Effector memory CD8-positive, alpha-beta T cell (primary cell): ENCODE data around the gene CFAP20DC.
"Not testable (repeated sequence)": the region's sequence is repeated elsewhere in the genome, so short reads cannot be mapped to it uniquely, and the experiment has no call there.

Source experiments
- ATAC-seq: fragments of 150-1000 bp; cut with Tn5 transposase; replicated peaks from 2 replicates; pipeline ENCODE4 v1.10.0; 2021; ENCODE audit warnings: mild to moderate bottlenecking, moderate library complexity
- DNase-seq, 3 experiments: peaks; one replicate each; pipeline ENCODE4 v3.0.0; 2021
- H3K27ac Mint-ChIP-seq, 2 donors: one replicate each; pipeline ENCODE4 v1.8.0; 2022; ENCODE audit warnings: mild to moderate bottlenecking in 2 of 2, mixed read lengths in 2 of 2, moderate library complexity in 2 of 2
- H3K27me3 Mint-ChIP-seq, 2 donors: one replicate each; pipeline ENCODE4 v1.8.0; 2022; ENCODE audit warnings: mixed read lengths in 2 of 2
- H3K36me3 Mint-ChIP-seq: one replicate; pipeline ENCODE4 v1.8.0; 2022; ENCODE audit warnings: mild to moderate bottlenecking, moderate library complexity, mixed read lengths; ENCODE audit not compliant: insufficient read depth
- H3K4me1 Mint-ChIP-seq, 2 donors: one replicate each; pipeline ENCODE4 v1.8.0; 2022; ENCODE audit warnings: low read depth in 2 of 2, mixed read lengths in 2 of 2
- H3K4me3 Mint-ChIP-seq, 2 donors: one replicate each; pipeline ENCODE4 v1.8.0; 2022; ENCODE audit warnings: mild to moderate bottlenecking in 2 of 2, mixed read lengths in 2 of 2, moderate library complexity in 2 of 2
- H3K9me3 Mint-ChIP-seq, 2 donors: one replicate each; pipeline ENCODE4 v1.8.0; 2022; ENCODE audit warnings: mixed read lengths in 2 of 2

The CFAP20DC gene

DNA sequence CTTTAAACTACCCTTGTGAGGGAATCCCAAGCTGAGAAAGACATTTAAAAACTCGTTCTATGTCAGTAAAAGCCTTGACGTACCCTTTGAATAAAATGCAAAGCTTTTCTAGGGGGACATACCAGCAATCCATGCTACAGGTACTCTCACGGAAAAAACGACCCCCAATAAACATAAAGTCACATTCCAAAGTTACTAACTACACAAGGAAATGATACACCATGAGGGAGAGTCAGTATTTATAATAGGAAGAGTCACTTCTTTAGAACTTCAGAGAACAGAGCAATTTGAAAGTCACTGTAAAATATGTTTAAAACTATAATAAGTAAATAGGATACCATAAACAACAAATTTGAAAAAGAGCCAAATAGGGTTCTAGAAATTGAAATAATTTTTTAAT is 63.2 kb downstream of the CFAP20DC start:
- Mint-ChIP-seq H3K4me3 (no peak overlapping the region), H3K4me1 (no peaks in the 10 kb centered on the region), H3K9me3 (no peaks in the 10 kb centered on the region), H3K27me3 (no peaks in the 10 kb centered on the region), H3K27ac (no peak overlapping the region), H3K36me3 (no peaks in the 10 kb centered on the region)
- ATAC-seq (no peak), DNase-seq (no peak)

DNA sequence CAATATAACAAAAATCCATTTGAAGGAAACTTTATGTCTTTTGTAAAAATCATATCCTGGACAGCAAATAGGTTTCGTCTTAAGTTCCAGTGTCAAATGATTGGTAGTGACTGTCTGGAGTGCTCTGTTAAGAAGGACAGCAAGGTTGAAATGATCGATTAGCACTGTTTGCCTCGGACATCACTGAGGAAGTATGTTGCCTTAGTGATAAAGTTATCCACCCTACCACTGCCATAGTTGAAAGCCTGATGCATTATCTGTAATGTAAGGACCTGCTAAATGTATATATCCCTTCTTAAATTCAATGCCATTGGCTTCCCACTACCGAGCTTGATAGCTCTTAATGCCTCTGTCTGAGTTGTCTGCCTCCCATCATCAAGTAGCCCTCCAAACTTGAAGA is 70.0 kb downstream of the CFAP20DC start:
- Mint-ChIP-seq H3K36me3 (no peaks in the 10 kb centered on the region), H3K9me3 (no peaks in the 10 kb centered on the region), H3K27ac (no peak overlapping the region), H3K4me3 (no peak overlapping the region), H3K4me1 (no peaks in the 10 kb centered on the region), H3K27me3 (peaks cover 0 to 7% of the 10 kb centered on the region in 2 donors)
- ATAC-seq (no peak), DNase-seq (no peak)

GRCh38 chr3:58973796-58974195 is 76.0 kb downstream of the CFAP20DC start:
- H3K9me3 Mint-ChIP-seq = no peaks in the 10 kb centered on the region
- ATAC-seq = no peak
- H3K27ac Mint-ChIP-seq = no peak overlapping the region
- H3K4me3 Mint-ChIP-seq = no peak overlapping the region
- H3K36me3 Mint-ChIP-seq = no peaks in the 10 kb centered on the region
- no peaks in the 10 kb centered on the region for H3K4me1 Mint-ChIP-seq
- no peak for DNase-seq
- peaks cover 5 to 7% of the 10 kb centered on the region in 2 donors for H3K27me3 Mint-ChIP-seq

DNA sequence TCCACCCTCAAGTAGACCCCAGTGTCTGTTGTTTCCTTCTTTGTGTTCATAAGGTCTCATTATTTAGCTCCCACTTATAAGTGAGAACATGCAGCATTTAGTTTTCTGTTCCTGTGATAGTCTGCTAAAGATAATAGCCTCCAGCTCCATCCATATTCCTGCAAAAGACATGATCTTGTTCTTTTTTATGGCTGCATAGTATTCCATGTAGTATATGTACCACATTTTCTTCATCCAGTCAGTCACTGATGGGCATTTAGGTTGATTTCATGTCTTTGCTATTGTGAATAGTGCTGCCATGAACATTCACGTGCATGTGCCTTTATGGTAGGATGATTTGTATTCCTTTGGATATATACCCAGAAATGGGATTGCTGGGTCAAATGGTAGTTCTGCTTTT is 82.0 kb downstream of the CFAP20DC start:
- H3K4me3 Mint-ChIP-seq, H3K9me3 Mint-ChIP-seq, H3K27ac Mint-ChIP-seq, DNase-seq, ATAC-seq, H3K4me1 Mint-ChIP-seq, H3K27me3 Mint-ChIP-seq, H3K36me3 Mint-ChIP-seq: not testable (repeated sequence)

DNA sequence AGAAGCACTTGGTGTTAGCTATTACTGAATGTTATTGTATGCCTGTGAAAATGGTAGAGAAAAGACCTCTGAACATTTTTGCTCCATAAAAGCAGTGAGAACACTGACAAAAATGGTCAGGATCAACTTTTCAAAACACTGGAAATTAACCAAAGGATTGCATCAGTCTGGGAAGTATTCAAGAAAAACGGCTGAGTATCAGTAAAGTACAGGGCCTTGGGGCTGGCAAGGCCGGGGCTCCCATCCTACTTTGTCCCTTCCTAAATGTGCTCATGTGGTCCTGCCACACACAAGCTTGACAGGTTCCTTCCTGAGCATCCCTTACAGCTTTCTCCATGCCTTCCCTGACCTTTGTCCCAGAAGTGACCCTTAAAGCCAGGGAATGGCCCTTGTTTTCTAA is 84.0 kb downstream of the CFAP20DC start:
- ATAC-seq (no peak), DNase-seq (no peak)
- H3K36me3 Mint-ChIP-seq = no peaks in the 10 kb centered on the region
- H3K27ac Mint-ChIP-seq = no peak overlapping the region
- H3K4me1 Mint-ChIP-seq = no peaks in the 10 kb centered on the region
- no peaks in the 10 kb centered on the region for H3K27me3 Mint-ChIP-seq
- H3K4me3 Mint-ChIP-seq = no peak overlapping the region
- H3K9me3 Mint-ChIP-seq = no peaks in the 10 kb centered on the region

DNA sequence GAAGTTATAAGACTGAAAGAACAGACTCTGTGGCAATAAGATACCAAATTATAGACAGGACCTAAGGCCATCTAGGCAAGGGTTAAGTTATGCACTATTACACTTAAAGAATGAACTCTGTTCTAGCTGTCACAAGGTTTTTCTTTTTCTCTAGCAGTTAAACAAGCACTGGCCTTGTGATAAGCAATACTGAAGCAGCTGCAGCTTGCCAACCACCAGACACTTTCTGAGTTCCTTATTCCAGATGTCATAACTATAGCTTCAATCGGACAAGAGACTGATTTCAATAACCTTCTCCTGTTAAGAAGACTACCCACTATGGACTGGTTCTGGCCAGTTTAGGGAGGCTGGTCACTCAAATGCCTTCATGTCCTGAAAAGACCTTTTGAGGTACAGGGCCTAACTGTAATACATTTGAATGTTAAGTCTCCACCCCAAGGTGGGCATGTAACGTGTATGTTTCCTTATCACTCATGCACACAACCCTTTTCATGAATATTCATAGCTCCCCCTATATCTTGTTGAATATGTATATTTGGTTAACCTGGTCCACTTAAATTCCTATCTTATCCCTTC is 85.8 kb downstream of the CFAP20DC start:
- no peak for ATAC-seq
- Mint-ChIP-seq H3K4me3 (no peak overlapping the region), H3K9me3 (no peaks in the 10 kb centered on the region), H3K4me1 (no peaks in the 10 kb centered on the region), H3K27ac (no peak overlapping the region), H3K27me3 (no peaks in the 10 kb centered on the region), H3K36me3 (no peaks in the 10 kb centered on the region)
- DNase-seq = no peak

GRCh38 chr3:58962816-58963215 is 87.0 kb downstream of the CFAP20DC start:
- Mint-ChIP-seq H3K36me3 (no peaks in the 10 kb centered on the region), H3K9me3 (no peaks in the 10 kb centered on the region), H3K4me3 (no peak overlapping the region), H3K27ac (no peak overlapping the region), H3K4me1 (no peaks in the 10 kb centered on the region), H3K27me3 (no peaks in the 10 kb centered on the region)
- no peak for DNase-seq
- ATAC-seq = no peak

DNA sequence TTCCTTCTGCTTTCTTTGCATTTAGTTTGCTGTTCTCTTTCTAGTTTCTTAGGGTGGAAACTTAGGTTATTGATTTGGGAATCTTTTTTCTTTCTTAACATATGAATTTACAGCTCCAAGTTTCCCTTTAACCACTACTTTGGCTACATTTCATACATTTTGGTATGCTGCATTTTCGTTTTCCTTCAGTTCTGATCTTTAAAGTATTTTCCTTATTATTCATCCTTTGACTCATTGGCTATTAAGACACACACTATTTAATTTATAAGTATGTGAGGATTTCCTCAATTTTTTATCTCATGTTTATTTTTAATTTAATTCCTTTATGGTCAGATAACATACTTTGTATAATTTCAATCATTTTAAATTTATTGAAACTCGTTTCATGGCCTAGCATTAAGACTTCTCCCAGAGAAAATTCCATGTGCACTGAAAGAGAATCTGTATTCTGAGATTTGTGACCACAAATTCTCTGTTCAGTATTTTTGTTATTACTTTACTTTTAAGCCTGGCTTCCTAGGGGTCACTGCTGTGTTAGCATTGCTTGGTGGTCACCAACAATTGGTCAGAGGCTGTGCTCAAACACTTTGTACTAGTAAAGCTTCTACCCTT is 87.7 kb downstream of the CFAP20DC start:
- Mint-ChIP-seq H3K36me3 (no peaks in the 10 kb centered on the region), H3K27me3 (no peaks in the 10 kb centered on the region), H3K9me3 (no peaks in the 10 kb centered on the region), H3K4me1 (no peaks in the 10 kb centered on the region), H3K4me3 (no peak overlapping the region), H3K27ac (no peak overlapping the region)
- DNase-seq (no peak), ATAC-seq (no peak)

DNA sequence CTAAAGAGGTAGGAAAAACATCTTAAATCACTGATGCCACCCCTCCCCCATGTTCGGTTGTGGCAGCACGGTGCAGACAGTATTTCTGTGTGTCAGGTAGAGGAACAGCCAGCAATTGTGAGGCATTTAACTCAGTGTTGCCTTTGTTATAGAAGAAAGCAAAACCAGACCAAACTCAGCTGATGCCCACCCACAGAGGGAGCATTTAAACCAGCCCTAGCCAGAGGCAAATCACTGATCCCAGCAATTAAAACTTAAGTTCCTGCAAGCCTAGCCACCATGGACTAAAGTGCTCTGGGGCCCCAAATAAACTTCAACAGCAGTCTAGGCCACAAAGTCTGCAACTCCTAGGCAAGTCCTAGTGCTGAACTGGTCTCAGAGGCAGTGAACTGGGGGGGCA is 94.5 kb downstream of the CFAP20DC start:
- H3K36me3 Mint-ChIP-seq = no peaks in the 10 kb centered on the region
- no peak for DNase-seq
- H3K27me3 Mint-ChIP-seq = no peaks in the 10 kb centered on the region
- no peak overlapping the region for H3K4me3 Mint-ChIP-seq
- no peaks in the 10 kb centered on the region for H3K4me1 Mint-ChIP-seq
- no peak overlapping the region for H3K27ac Mint-ChIP-seq
- H3K9me3 Mint-ChIP-seq = peaks cover 0 to 2% of the 10 kb centered on the region in 2 donors
- no peak for ATAC-seq

DNA sequence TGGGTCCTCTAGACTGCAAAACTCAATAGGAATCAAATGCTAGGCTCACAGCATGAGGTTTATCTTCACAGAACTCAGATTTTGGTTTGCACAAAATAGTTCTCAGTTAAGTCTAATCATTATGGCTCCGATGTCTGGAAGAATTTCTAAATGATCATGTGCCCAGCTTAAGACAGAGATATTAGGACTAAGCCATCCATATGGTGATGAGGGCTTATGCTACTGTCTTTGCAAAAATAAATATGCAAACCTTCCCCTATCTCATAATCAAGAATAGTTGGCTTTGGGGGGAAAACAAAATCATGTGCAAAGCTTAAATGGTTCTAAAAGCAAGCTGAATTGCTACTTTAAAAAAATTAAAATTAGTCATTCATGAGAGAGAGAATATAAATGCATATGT is 96.5 kb downstream of the CFAP20DC start:
- Mint-ChIP-seq H3K4me1 (no peaks in the 10 kb centered on the region), H3K36me3 (no peaks in the 10 kb centered on the region), H3K27ac (no peak overlapping the region), H3K4me3 (no peak overlapping the region), H3K9me3 (peaks cover 0 to 2% of the 10 kb centered on the region in 2 donors), H3K27me3 (no peaks in the 10 kb centered on the region)
- ATAC-seq = no peak
- DNase-seq = no peak

GRCh38 chr3:58952128-58952917 is 97.5 kb downstream of the CFAP20DC start:
- no peak overlapping the region for H3K4me3 Mint-ChIP-seq

GRCh38 chr3:58948018-58948417 is 101.8 kb downstream of the CFAP20DC start:
- Mint-ChIP-seq H3K9me3 (no peaks in the 10 kb centered on the region), H3K4me3 (no peak overlapping the region), H3K27ac (no peak overlapping the region), H3K36me3 (no peaks in the 10 kb centered on the region), H3K27me3 (no peaks in the 10 kb centered on the region), H3K4me1 (no peaks in the 10 kb centered on the region)
- ATAC-seq = no peak
- no peak for DNase-seq

More at GRCh38 chr3:58952128-58952917, 97.5 kb downstream of the CFAP20DC start:
- no peak for DNase-seq
- peaks cover 0 to 2% of the 10 kb centered on the region in 2 donors for H3K9me3 Mint-ChIP-seq
- H3K27me3 Mint-ChIP-seq = no peaks in the 10 kb centered on the region
- no peak overlapping the region for H3K27ac Mint-ChIP-seq
- no peaks in the 10 kb centered on the region for H3K36me3 Mint-ChIP-seq
- H3K4me1 Mint-ChIP-seq = no peaks in the 10 kb centered on the region
- ATAC-seq = no peak

GRCh38 chr3:58946875-58947274 is 103.0 kb downstream of the CFAP20DC start:
- DNase-seq (no peak), ATAC-seq (no peak)
- H3K36me3 Mint-ChIP-seq = no peaks in the 10 kb centered on the region
- H3K4me1 Mint-ChIP-seq = no peaks in the 10 kb centered on the region
- H3K9me3 Mint-ChIP-seq = no peaks in the 10 kb centered on the region
- H3K27ac Mint-ChIP-seq = no peak overlapping the region
- no peaks in the 10 kb centered on the region for H3K27me3 Mint-ChIP-seq
- no peak overlapping the region for H3K4me3 Mint-ChIP-seq

- H3K4me1 Mint-ChIP-seq = no peaks in the 10 kb centered on the region
- H3K27me3 Mint-ChIP-seq = no peaks in the 10 kb centered on the region
- no peaks in the 10 kb centered on the region for H3K36me3 Mint-ChIP-seq
- ATAC-seq (no peak), DNase-seq (no peak)
- no peak overlapping the region for H3K4me3 Mint-ChIP-seq
- no peak overlapping the region for H3K27ac Mint-ChIP-seq
- peaks cover 0 to 2% of the 10 kb centered on the region in 2 donors for H3K9me3 Mint-ChIP-seq
Measured at GRCh38 chr3:58938057-58938456, 111.8 kb downstream of the CFAP20DC start.
